Parathyroid adenoma (tissue), 2 donors: Measurements from ENCODE around the gene TMEM217.

Source experiments
- H2AFZ ChIP-seq: fragments of 300-600 bp; sonication (generic); one replicate; pipeline ENCODE4 v1.7.0; 2017; ENCODE audit warnings: antibody characterized with exemption, mild to moderate bottlenecking
- H3K27ac ChIP-seq: fragments of 300-600 bp; sonication (generic); one replicate; pipeline ENCODE4 v1.7.0; 2017
- H3K27me3 ChIP-seq: fragments of 300-600 bp; sonication (generic); one replicate; pipeline ENCODE4 v1.7.0; 2017; ENCODE audit warnings: low read length; ENCODE audit not compliant: control insufficient read depth, insufficient read depth
- H3K36me3 ChIP-seq: fragments of 300-600 bp; sonication (generic); one replicate; pipeline ENCODE4 v1.7.0; 2017; ENCODE audit warnings: low read length; ENCODE audit not compliant: control insufficient read depth, insufficient read depth
- H3K4me1 ChIP-seq: fragments of 300-600 bp; sonication (generic); one replicate; pipeline ENCODE4 v1.7.0; 2017; ENCODE audit warnings: control low read depth
- H3K4me2 ChIP-seq: fragments of 300-600 bp; sonication (generic); one replicate; pipeline ENCODE4 v1.7.0; 2017; ENCODE audit warnings: low read length
- H3K4me3 ChIP-seq: fragments of 300-600 bp; sonication (generic); one replicate; pipeline ENCODE4 v1.7.0; 2017; ENCODE audit warnings: low read depth, low read length
- H3K79me2 ChIP-seq: fragments of 300-600 bp; sonication (generic); one replicate; pipeline ENCODE4 v1.7.0; 2017; ENCODE audit warnings: control low read depth
- H3K9ac ChIP-seq: fragments of 300-600 bp; sonication (generic); one replicate; pipeline ENCODE4 v1.7.0; 2017; ENCODE audit warnings: mild to moderate bottlenecking
- H3K9me3 ChIP-seq: fragments of 300-600 bp; sonication (generic); one replicate; pipeline ENCODE4 v1.7.0; 2017; ENCODE audit warnings: low read length; ENCODE audit not compliant: control insufficient read depth
- TF ChIP-seq, protein P1 (sequence below): fragments of 300-600 bp; sonication (generic); IDR thresholded peaks from one replicate; pipeline ENCODE4 v1.7.0; 2017; ENCODE audit warnings: antibody characterized with exemption, mild to moderate bottlenecking
- donor health status: primary hyperparathyroidism.

Gene TMEM217

DNA sequence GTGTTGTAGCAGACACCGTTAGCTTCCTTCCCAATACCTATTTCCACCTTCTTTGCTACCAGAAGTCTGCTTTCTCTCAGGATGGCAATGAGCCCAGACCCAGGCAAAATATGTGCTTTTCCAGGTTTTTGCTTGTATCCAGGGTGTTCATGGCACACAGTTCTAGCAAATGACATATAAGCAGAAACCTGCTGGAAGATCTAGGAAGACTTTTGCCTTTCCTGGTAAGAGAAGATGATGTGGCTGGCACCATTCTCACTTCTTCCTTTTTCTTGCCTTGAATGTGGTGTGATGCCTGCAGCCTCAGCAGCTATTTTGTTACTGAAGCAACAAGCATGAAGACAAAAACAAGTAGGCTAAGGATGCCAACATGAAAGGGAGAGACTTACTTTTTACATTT, 19.6 kb downstream of the TMEM217 start:
- Histone ChIP-seq H3K9ac (no peak overlapping the region), H3K4me2 (no peak overlapping the region), H3K9me3 (no peaks in the 10 kb centered on the region), H3K79me2 (no peaks in the 10 kb centered on the region), H3K4me1 (peaks cover 3% of the 10 kb centered on the region), H3K27ac (no peak overlapping the region), H3K36me3 (no peaks in the 10 kb centered on the region), H3K27me3 (no peaks in the 10 kb centered on the region), H3K4me3 (no peak overlapping the region), H2AFZ (no peak overlapping the region)
- TF ChIP-seq, protein P1, sequence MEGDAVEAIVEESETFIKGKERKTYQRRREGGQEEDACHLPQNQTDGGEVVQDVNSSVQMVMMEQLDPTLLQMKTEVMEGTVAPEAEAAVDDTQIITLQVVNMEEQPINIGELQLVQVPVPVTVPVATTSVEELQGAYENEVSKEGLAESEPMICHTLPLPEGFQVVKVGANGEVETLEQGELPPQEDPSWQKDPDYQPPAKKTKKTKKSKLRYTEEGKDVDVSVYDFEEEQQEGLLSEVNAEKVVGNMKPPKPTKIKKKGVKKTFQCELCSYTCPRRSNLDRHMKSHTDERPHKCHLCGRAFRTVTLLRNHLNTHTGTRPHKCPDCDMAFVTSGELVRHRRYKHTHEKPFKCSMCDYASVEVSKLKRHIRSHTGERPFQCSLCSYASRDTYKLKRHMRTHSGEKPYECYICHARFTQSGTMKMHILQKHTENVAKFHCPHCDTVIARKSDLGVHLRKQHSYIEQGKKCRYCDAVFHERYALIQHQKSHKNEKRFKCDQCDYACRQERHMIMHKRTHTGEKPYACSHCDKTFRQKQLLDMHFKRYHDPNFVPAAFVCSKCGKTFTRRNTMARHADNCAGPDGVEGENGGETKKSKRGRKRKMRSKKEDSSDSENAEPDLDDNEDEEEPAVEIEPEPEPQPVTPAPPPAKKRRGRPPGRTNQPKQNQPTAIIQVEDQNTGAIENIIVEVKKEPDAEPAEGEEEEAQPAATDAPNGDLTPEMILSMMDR, result no peak

DNA sequence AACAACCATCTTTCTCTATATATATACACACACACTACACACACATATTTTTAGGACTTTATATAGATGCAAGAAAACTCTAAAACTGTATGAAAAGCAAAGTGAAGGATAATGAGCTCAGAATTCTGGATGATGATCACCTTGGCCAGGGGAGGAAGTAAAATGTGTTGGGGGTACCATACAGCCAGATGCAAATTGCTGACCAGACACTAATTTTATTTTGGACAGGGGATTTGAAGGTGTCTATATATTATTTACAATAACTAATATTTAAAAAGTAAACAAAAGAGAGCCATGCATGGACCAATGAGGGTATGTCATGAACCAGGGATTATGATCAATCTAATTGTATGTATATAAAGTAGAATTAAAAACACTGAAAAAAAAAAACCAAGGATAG, 20.2 kb downstream of the TMEM217 start:
- Histone ChIP-seq H3K79me2 (no peaks in the 10 kb centered on the region), H3K27me3 (no peaks in the 10 kb centered on the region), H3K4me1 (peaks cover 3% of the 10 kb centered on the region), H2AFZ (no peak overlapping the region), H3K4me3 (no peak overlapping the region), H3K9ac (no peak overlapping the region), H3K4me2 (no peak overlapping the region), H3K9me3 (no peaks in the 10 kb centered on the region), H3K36me3 (no peaks in the 10 kb centered on the region), H3K27ac (no peak overlapping the region)
- TF ChIP-seq, protein P1, result no peak

DNA sequence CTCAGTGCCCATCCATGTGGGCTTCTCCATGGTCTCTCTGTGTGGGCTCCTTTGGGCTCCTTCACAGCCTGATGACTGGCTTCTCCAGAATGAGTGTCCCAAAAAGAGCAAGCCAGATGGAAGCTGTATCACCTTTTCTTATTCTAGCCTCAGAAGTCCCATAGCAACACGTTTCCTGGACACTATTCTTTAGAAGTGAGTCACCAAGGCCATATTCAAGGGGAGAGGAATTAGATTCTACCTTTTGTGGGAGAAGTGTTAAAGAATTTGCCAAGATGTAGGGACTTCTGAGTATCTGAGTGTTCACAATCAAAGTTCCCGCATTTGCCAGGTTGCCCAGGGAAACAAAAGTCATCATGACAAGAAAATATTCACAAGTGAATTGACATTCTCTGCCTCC, 21.0 kb downstream of the TMEM217 start:
- no peaks in the 10 kb centered on the region for H3K79me2 ChIP-seq
- H3K4me2 ChIP-seq, result no peak overlapping the region
- H3K9ac ChIP-seq, result no peak overlapping the region
- H3K4me3 ChIP-seq, result no peak overlapping the region
- no peak overlapping the region for H3K27ac ChIP-seq
- H3K36me3 ChIP-seq, result no peaks in the 10 kb centered on the region
- H3K4me1 ChIP-seq, result peaks cover 3% of the 10 kb centered on the region
- TF ChIP-seq, protein P1, result no peak
- no peaks in the 10 kb centered on the region for H3K9me3 ChIP-seq
- H3K27me3 ChIP-seq, result no peaks in the 10 kb centered on the region
- no peak overlapping the region for H2AFZ ChIP-seq

DNA sequence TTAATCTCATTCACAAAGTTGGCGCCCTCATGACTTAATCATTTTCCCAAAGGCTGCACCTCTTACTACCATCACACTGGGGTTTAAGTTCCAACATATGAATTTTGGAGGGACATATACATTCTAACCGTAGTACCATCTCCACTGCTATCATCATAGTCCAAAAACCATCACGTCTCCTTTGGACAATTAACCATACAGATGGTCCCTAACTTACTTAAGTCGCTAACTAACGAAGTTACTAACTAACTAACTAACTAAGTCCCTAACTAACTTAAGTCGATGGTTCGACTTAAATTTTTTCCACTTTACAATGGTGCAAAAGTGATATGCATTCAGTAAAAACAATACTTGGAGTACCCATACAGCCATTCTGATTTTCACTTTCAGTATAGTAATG, 24.4 kb downstream of the TMEM217 start:
- H2AFZ ChIP-seq, result no peak overlapping the region
- no peak overlapping the region for H3K27ac ChIP-seq
- H3K36me3 ChIP-seq, result no peaks in the 10 kb centered on the region
- no peaks in the 10 kb centered on the region for H3K27me3 ChIP-seq
- no peak overlapping the region for H3K4me3 ChIP-seq
- TF ChIP-seq, protein P1, result no peak
- H3K9me3 ChIP-seq, result no peaks in the 10 kb centered on the region
- H3K4me2 ChIP-seq, result no peak overlapping the region
- H3K9ac ChIP-seq, result no peak overlapping the region
- no peaks in the 10 kb centered on the region for H3K79me2 ChIP-seq
- H3K4me1 ChIP-seq, result no peaks in the 10 kb centered on the region

DNA sequence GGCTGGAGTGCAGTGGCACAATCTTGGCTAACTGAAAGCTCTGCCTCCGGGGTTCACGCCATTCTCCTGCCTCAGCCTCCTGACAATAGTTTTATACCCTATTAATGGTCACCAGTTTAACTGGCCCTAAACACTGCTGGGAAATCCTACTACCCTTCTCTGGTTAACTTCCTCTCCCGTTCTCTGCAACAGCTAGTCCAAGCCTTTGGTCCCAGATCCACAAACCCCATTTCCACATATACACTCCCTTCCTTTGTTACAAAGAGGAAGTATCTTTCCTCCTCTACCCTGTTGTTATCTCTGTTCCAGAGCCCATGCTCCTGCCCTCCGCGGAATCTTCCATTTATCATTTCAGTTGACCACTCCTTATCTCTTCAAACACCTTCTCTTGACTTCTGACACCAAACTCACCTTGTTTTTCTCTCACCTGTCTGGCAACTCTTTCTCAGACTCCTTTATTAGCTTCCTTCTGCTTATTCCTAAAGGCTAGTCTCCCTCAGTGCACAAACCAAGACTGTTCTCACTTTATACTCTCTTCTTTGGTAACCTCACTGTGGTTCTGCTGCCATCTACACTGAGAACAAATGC, 25.4 kb downstream of the TMEM217 start:
- no peaks in the 10 kb centered on the region for H3K27me3 ChIP-seq
- no peaks in the 10 kb centered on the region for H3K36me3 ChIP-seq
- H3K9me3 ChIP-seq, result no peaks in the 10 kb centered on the region
- no peak overlapping the region for H3K9ac ChIP-seq
- H3K79me2 ChIP-seq, result no peaks in the 10 kb centered on the region
- H2AFZ ChIP-seq, result no peak overlapping the region
- H3K27ac ChIP-seq, result no peak overlapping the region
- no peak overlapping the region for H3K4me2 ChIP-seq
- H3K4me1 ChIP-seq, result no peaks in the 10 kb centered on the region
- no peak overlapping the region for H3K4me3 ChIP-seq
- TF ChIP-seq, protein P1, result no peak
